CD14-positive monocyte (primary cell): ENCODE data around the gene EML1. TPM values are rescaled to one million over a fixed set of nuclear protein-coding genes. Genes with fewer than 3 reads are reported as not detected.

Source experiments
- DNase-seq, 3 donors: peaks; one replicate each; pipeline ENCODE4 v3.0.0-alpha.2; 2011 to 2022
- H2AFZ ChIP-seq: 2 replicates; pipeline ENCODE4 v1.6.0; 2012; ENCODE audit warnings: mild to moderate bottlenecking, low read depth, low read length, inconsistent platforms; ENCODE audit not compliant: insufficient read depth, poor library complexity, severe bottlenecking
- H3K27ac ChIP-seq, 2 donors: 1 replicate in 1 of 2; 2 replicates in 1 of 2; pipeline ENCODE4 v1.5.1; 2012 to 2013; ENCODE audit warnings: low read length in 2 of 2, control low read depth in 1 of 2, inconsistent platforms in 1 of 2, low read depth in 1 of 2, mild to moderate bottlenecking in 1 of 2
- H3K27me3 ChIP-seq, 2 donors: one replicate each; pipeline versions ENCODE4 v1.6.0 to v1.6.1; 2011 to 2013; ENCODE audit warnings: low read length in 2 of 2; ENCODE audit not compliant: control insufficient read depth in 2 of 2, insufficient read depth in 2 of 2
- H3K36me3 ChIP-seq, 2 donors: replicated peaks in 1 of 2; 1 replicate in 1 of 2; 2 replicates in 1 of 2; pipeline versions ENCODE4 v1.5.1 to v1.6.1; 2012 to 2013; ENCODE audit warnings: low read length in 2 of 2, control low read depth in 1 of 2, inconsistent platforms in 1 of 2, mild to moderate bottlenecking in 1 of 2; ENCODE audit not compliant: insufficient read depth in 2 of 2, control insufficient read depth in 1 of 2
- H3K4me1 ChIP-seq, 2 donors: 1 replicate in 1 of 2; 2 replicates in 1 of 2; pipeline versions ENCODE4 v1.5.1 to v1.6.1; 2012 to 2013; ENCODE audit warnings: low read length in 2 of 2, control low read depth in 1 of 2, inconsistent platforms in 1 of 2, mild to moderate bottlenecking in 1 of 2, moderate library complexity in 1 of 2; ENCODE audit not compliant: insufficient read depth in 2 of 2, control insufficient read depth in 1 of 2
- H3K4me2 ChIP-seq: replicated peaks from 2 replicates; pipeline ENCODE3; 2012; ENCODE audit warnings: low read length, moderate library complexity, mild to moderate bottlenecking; ENCODE audit not compliant: poor library complexity, severe bottlenecking; ENCODE audit errors: extremely low read depth
- H3K4me3 ChIP-seq, 3 experiments: fragments of 200-600 bp in 1 of 3; sonication (generic) in 1 of 3; replicated peaks in 1 of 3; 1 replicate in 2 of 3; 2 replicates in 1 of 3; pipeline ENCODE4 v1.5.1; 2011 to 2013; ENCODE audit warnings: low read length in 3 of 3, mild to moderate bottlenecking in 3 of 3, control low read depth in 2 of 3, low read depth in 2 of 3, inconsistent platforms in 1 of 3, moderate library complexity in 1 of 3
- H3K79me2 ChIP-seq: 2 replicates; pipeline ENCODE4 v1.6.0; 2012; ENCODE audit warnings: mild to moderate bottlenecking, control low read depth, inconsistent platforms, low read length, moderate library complexity; ENCODE audit not compliant: insufficient read depth
- H3K9ac ChIP-seq: 2 replicates; pipeline ENCODE4 v1.6.0; 2017; ENCODE audit warnings: low read length, mild to moderate bottlenecking; ENCODE audit not compliant: insufficient read depth, poor library complexity, severe bottlenecking
- H3K9me3 ChIP-seq, 2 donors: replicated peaks in 1 of 2; 1 replicate in 1 of 2; 2 replicates in 1 of 2; pipeline versions ENCODE4 v1.5.1 to v1.6.1; 2012 to 2013; ENCODE audit warnings: low read length in 2 of 2, control low read depth in 1 of 2; ENCODE audit not compliant: control insufficient read depth in 1 of 2, insufficient read depth in 1 of 2
- H4K20me1 ChIP-seq: 2 replicates; pipeline ENCODE4 v1.6.0; 2012; ENCODE audit warnings: mild to moderate bottlenecking, low read length, control low read depth, moderate library complexity; ENCODE audit not compliant: insufficient read depth
- H3K27ac Mint-ChIP-seq, 7 donors: one replicate each; pipeline ENCODE4 v1.8.0; 2020; ENCODE audit warnings: mild to moderate bottlenecking in 7 of 7, mixed read lengths in 7 of 7, moderate library complexity in 6 of 7, inconsistent platforms in 2 of 7
- H3K27me3 Mint-ChIP-seq, 3 donors: one replicate each; pipeline ENCODE4 v1.8.0; 2021 to 2022; ENCODE audit warnings: low read depth in 3 of 3, mild to moderate bottlenecking in 3 of 3, mixed read lengths in 3 of 3, moderate library complexity in 3 of 3, inconsistent platforms in 1 of 3
- H3K36me3 Mint-ChIP-seq, 2 donors: one replicate each; pipeline ENCODE4 v1.8.0; 2020; ENCODE audit warnings: mixed read lengths in 2 of 2, inconsistent platforms in 1 of 2, mild to moderate bottlenecking in 1 of 2
- H3K4me1 Mint-ChIP-seq: one replicate; pipeline ENCODE4 v1.8.0; 2020; ENCODE audit warnings: mild to moderate bottlenecking, mixed read lengths
- H3K4me3 Mint-ChIP-seq, 2 donors: one replicate each; pipeline ENCODE4 v1.8.0; 2020; ENCODE audit warnings: mild to moderate bottlenecking in 2 of 2, mixed read lengths in 2 of 2, moderate library complexity in 1 of 2
- H3K9me3 Mint-ChIP-seq, 7 donors: one replicate each; pipeline ENCODE4 v1.8.0; 2020 to 2022; ENCODE audit warnings: mixed read lengths in 7 of 7, mild to moderate bottlenecking in 6 of 7, moderate library complexity in 6 of 7, inconsistent platforms in 2 of 7
- WGBS: methylation state at CpG from one replicate; pipeline ENCODE4 v1.1.5; 2013; ENCODE audit warnings: missing lambda C conversion rate; ENCODE audit not compliant: insufficient coverage; 5-methylcytosine and 5-hydroxymethylcytosine counted together
- intact Hi-C, 2 donors: fragments of 100-400 bp; cut with micrococcal nuclease; formaldehyde crosslinking; loops; one replicate each; pipeline versions ENCODE4 v1.15.0 to v1.15.1; 2023
- polyA plus RNA-seq, 3 donors: library from polyadenylated mRNA; depleted of rRNA in 1 of 3; unstranded in 2 of 3; stranded (reverse) in 1 of 3; fragments of 300-500 nt in 2 of 3; fragments of >200 nt in 1 of 3; fragmentation: Illumina TruSeq in 2 of 3; gene quantifications; 1 replicate in 2 of 3; 2 replicates in 1 of 3; pipeline ENCODE4 v1.2.3, GENCODE V29; 2012 to 2021
- TF ChIP-seq, protein P1 (sequence below): fragments of 200-600 bp; IDR thresholded peaks from one replicate; pipeline ENCODE4 v1.8.0; 2022; ENCODE audit warnings: antibody characterized with exemption, mild to moderate bottlenecking

Gene EML1
- polyA plus RNA-seq, 3 donors, result not detected

DNA sequence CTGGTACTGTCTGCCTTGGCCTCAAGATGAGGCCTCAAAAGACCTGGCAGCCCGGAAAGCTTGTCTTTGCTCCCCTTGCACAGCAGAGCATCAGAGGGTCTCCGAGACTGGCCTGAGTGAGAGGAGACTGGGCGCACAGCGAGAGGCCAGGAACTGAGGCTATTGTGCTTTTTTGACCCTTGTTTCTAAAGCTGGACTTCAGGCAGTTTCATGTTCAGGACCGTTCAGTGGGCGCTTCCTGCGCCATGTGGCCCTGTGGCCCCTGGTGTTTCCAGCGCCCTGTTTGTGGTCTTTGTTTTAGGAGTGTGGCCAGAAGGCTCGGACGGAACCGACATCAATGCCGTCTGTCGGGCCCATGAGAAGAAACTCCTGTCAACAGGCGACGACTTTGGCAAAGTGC, 145.7 kb downstream of the EML1 start:
- intact Hi-C loops, result no loop called here
- Mint-ChIP-seq H3K27ac (no peak overlapping the region), H3K9me3 (peaks cover 0 to 3% (median 0%) of the 10 kb centered on the region in 7 donors), H3K27me3 (peaks cover 5 to 15% (median 6%) of the 10 kb centered on the region in 3 donors), H3K4me1 (no peaks in the 10 kb centered on the region), H3K4me3 (no peak overlapping the region), H3K36me3 (no peaks in the 10 kb centered on the region)
- Histone ChIP-seq H3K79me2 (no peaks in the 10 kb centered on the region), H4K20me1 (no peaks in the 10 kb centered on the region), H3K27ac (no peak overlapping the region), H3K4me2 (no peak overlapping the region), H3K4me3 (no peak overlapping the region), H2AFZ (no peak overlapping the region), H3K9me3 (no peaks in the 10 kb centered on the region), H3K27me3 (no peaks in the 10 kb centered on the region), H3K9ac (no peak overlapping the region), H3K36me3 (no peaks in the 10 kb centered on the region), H3K4me1 (no peaks in the 10 kb centered on the region)
- TF ChIP-seq, protein P1, sequence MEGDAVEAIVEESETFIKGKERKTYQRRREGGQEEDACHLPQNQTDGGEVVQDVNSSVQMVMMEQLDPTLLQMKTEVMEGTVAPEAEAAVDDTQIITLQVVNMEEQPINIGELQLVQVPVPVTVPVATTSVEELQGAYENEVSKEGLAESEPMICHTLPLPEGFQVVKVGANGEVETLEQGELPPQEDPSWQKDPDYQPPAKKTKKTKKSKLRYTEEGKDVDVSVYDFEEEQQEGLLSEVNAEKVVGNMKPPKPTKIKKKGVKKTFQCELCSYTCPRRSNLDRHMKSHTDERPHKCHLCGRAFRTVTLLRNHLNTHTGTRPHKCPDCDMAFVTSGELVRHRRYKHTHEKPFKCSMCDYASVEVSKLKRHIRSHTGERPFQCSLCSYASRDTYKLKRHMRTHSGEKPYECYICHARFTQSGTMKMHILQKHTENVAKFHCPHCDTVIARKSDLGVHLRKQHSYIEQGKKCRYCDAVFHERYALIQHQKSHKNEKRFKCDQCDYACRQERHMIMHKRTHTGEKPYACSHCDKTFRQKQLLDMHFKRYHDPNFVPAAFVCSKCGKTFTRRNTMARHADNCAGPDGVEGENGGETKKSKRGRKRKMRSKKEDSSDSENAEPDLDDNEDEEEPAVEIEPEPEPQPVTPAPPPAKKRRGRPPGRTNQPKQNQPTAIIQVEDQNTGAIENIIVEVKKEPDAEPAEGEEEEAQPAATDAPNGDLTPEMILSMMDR, result no peak
- WGBS, result over 99% methylated on average over 14 of the region's 15 CpGs
- DNase-seq, result no peak

DNA sequence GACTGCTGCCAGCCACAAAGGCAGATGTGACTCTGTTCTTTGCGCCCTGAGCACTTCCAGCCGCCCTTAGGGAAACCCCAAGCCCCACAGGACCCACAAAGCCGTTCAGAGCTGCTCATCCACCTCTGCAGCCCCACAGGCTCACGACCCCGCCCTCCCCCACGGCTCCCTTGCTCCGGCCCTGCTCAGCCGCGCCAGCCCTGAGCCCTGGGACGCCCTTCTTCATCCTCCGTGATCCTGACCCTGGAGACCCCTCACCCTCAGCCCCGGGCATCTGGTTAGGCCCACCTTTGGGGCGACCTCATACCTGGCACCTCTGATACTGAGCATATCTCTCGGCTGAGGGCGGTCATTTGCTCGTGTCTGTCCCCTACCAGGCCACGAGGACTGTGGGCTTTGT, 146.2 kb downstream of the EML1 start:
- Histone ChIP-seq H3K27me3 (no peaks in the 10 kb centered on the region), H3K4me3 (no peak overlapping the region), H3K79me2 (no peaks in the 10 kb centered on the region), H3K4me2 (no peak overlapping the region), H3K36me3 (no peaks in the 10 kb centered on the region), H2AFZ (no peak overlapping the region), H3K27ac (no peak overlapping the region), H3K9me3 (no peaks in the 10 kb centered on the region), H3K9ac (no peak overlapping the region), H3K4me1 (no peaks in the 10 kb centered on the region), H4K20me1 (no peaks in the 10 kb centered on the region)
- WGBS, result 94% methylated on average over 17 of the region's 17 CpGs
- intact Hi-C loops, result no loop called here
- H3K27ac Mint-ChIP-seq, result no peak overlapping the region
- no peak overlapping the region for H3K4me3 Mint-ChIP-seq
- H3K4me1 Mint-ChIP-seq, result no peaks in the 10 kb centered on the region
- no peak for DNase-seq
- peaks cover 0 to 3% (median 0%) of the 10 kb centered on the region in 7 donors for H3K9me3 Mint-ChIP-seq
- TF ChIP-seq, protein P1, result no peak
- peaks cover 5 to 14% (median 12%) of the 10 kb centered on the region in 3 donors for H3K27me3 Mint-ChIP-seq
- no peaks in the 10 kb centered on the region for H3K36me3 Mint-ChIP-seq
